ENCODE data around the gene ATP5MC2. TPM values are rescaled to one million over a fixed set of nuclear protein-coding genes. Genes with fewer than 3 reads are reported as not detected.

Gene ATP5MC2
- total RNA-seq, 3 donors from 2014 or later, result 286 to 394 (median 306) TPM

GRCh38 chr12:53664936-53665335 lies 10.9 kb downstream of the ATP5MC2 start:
- Histone ChIP-seq H3K4me3 (no peak overlapping the region), H3K27ac (peak overlapping the region; percentile 66 to 71), H3K27me3 (no peaks in the 10 kb centered on the region), H3K9me3 (no peaks in the 10 kb centered on the region), H3K36me3 (no peaks in the 10 kb centered on the region), H3K4me1 (peaks cover 0 to 7% of the 10 kb centered on the region in 2 donors)
- no peak for TF ChIP-seq CTCF (IDR thresholded peaks at IDR 0.05)
- TF ChIP-seq POLR2A (IDR thresholded peaks at IDR 0.05), result no peak
- no peak for TF ChIP-seq POLR2AphosphoS5 (IDR thresholded peaks at IDR 0.05)
- DNase-seq (ENCODE audit: low spot score in 2 of 2), result no peak
- intact Hi-C loops (cut with DNase I; ENCODE audit: low total_unique reads), result no loop called here

GRCh38 chr12:53664191-53664590 lies 11.7 kb downstream of the ATP5MC2 start:
- TF ChIP-seq CTCF (IDR thresholded peaks at IDR 0.05) (no peak), POLR2AphosphoS5 (IDR thresholded peaks at IDR 0.05) (no peak), POLR2A (IDR thresholded peaks at IDR 0.05) (no peak)
- intact Hi-C loops (cut with DNase I; ENCODE audit: low total_unique reads), result no loop called here
- H3K36me3 ChIP-seq, result no peaks in the 10 kb centered on the region
- H3K9me3 ChIP-seq, result no peaks in the 10 kb centered on the region
- no peak for DNase-seq (ENCODE audit: low spot score in 2 of 2)
- H3K4me1 ChIP-seq, result peaks cover 0 to 9% of the 10 kb centered on the region in 2 donors
- no peaks in the 10 kb centered on the region for H3K27me3 ChIP-seq
- H3K4me3 ChIP-seq, result no peak overlapping the region
- H3K27ac ChIP-seq, result peak overlapping the region in 1 of 2 donors; percentile 71

- Histone ChIP-seq H3K4me1 (peaks cover 0 to 26% of the 10 kb centered on the region in 2 donors), H3K36me3 (no peaks in the 10 kb centered on the region), H3K27ac (peak overlapping the region; percentile 92 to 94), H3K4me3 (peak overlapping the region in 1 of 3 donors; percentile 35), H3K27me3 (no peaks in the 10 kb centered on the region), H3K9me3 (no peaks in the 10 kb centered on the region)
- intact Hi-C loops (cut with DNase I; ENCODE audit: low total_unique reads), result no loop called here
- no peak for DNase-seq (ENCODE audit: low spot score in 2 of 2)
- TF ChIP-seq POLR2A (IDR thresholded peaks at IDR 0.05) (no peak), CTCF (IDR thresholded peaks at IDR 0.05) (no peak), POLR2AphosphoS5 (IDR thresholded peaks at IDR 0.05) (no peak)
Measured at GRCh38 chr12:53660041-53660440, 15.8 kb downstream of the ATP5MC2 start.

- Histone ChIP-seq H3K9me3 (no peaks in the 10 kb centered on the region), H3K27me3 (no peaks in the 10 kb centered on the region), H3K27ac (peak overlapping the region; percentile 92 to 94), H3K4me1 (peaks cover 0 to 26% of the 10 kb centered on the region in 2 donors), H3K36me3 (no peaks in the 10 kb centered on the region), H3K4me3 (peak overlapping the region in 2 of 3 donors; percentile 12 to 35)
- intact Hi-C loops (cut with DNase I; ENCODE audit: low total_unique reads), result no loop called here
- no peak for TF ChIP-seq CTCF (IDR thresholded peaks at IDR 0.05)
- TF ChIP-seq POLR2AphosphoS5 (IDR thresholded peaks at IDR 0.05), result no peak
- no peak for TF ChIP-seq POLR2A (IDR thresholded peaks at IDR 0.05)
- no peak for DNase-seq (ENCODE audit: low spot score in 2 of 2)
Measured at GRCh38 chr12:53659571-53659981, 16.3 kb downstream of the ATP5MC2 start.

GRCh38 chr12:53659011-53659551 lies 16.8 kb downstream of the ATP5MC2 start:
- Histone ChIP-seq H3K27me3 (no peaks in the 10 kb centered on the region), H3K9me3 (no peaks in the 10 kb centered on the region), H3K36me3 (no peaks in the 10 kb centered on the region), H3K27ac (peak overlapping the region; percentile 92 to 94), H3K4me3 (peak overlapping the region in 2 of 3 donors; percentile 12 to 35), H3K4me1 (peaks cover 0 to 26% of the 10 kb centered on the region in 2 donors)
- TF ChIP-seq POLR2A (IDR thresholded peaks at IDR 0.05) (no peak), POLR2AphosphoS5 (IDR thresholded peaks at IDR 0.05) (peak in 2 of 3 donors; percentile 55 to 68)
- peak; percentile 61 to 86 for DNase-seq (ENCODE audit: low spot score in 2 of 2)
- intact Hi-C loops (cut with DNase I; ENCODE audit: low total_unique reads), result no loop called here

Data from breast epithelium (tissue), 4 donors.